SK-N-SH (cell line): Measurements from ENCODE around the gene LRRC75A. TPM values are rescaled to one million over a fixed set of nuclear protein-coding genes. Genes with fewer than 3 reads are reported as not detected.

Experiments used
- CTCF ChIA-PET: fragments of 300-600, 350-600 bp; formaldehyde crosslinking; extraction: SDS; loops from one replicate; lab custom pipeline; 2021; lab: Yijun Ruan, JAX
- POLR2A ChIA-PET: fragments of 350-600 bp; sonication (Branson Sonifier 250); formaldehyde crosslinking; extraction: SDS; loops from one replicate; lab custom pipeline; 2020; ENCODE audit warnings: antibody characterized with exemption, inconsistent platforms; lab: Yijun Ruan, JAX
- DNase-seq: peaks from one replicate; pipeline ENCODE4 v3.0.0; 2012
- H2AFZ ChIP-seq: fragments of 200-600 bp; sonication (generic); 2 replicates; pipeline ENCODE4 v1.8.1; 2016; ENCODE audit warnings: antibody characterized with exemption, mild to moderate bottlenecking, low read depth
- H3F3A ChIP-seq: fragments of 200-600 bp; sonication (generic); replicated peaks from 2 replicates; pipeline ENCODE3; 2016; ENCODE audit warnings: antibody characterized with exemption, mild to moderate bottlenecking; ENCODE audit not compliant: insufficient read depth
- H3K27ac ChIP-seq, 2 experiments: fragments of 200-500 bp in 1 of 2; fragments of 200-600 bp in 1 of 2; sonication (Bioruptor generic) in 1 of 2; sonication (generic), shearing (Covaris generic) in 1 of 2; 2 replicates each; pipeline versions ENCODE4 v1.5.1 to v1.6.1; 2014 to 2016; ENCODE audit warnings: low read depth in 2 of 2, inconsistent platforms in 1 of 2, low read length in 1 of 2, mild to moderate bottlenecking in 1 of 2, mixed read lengths in 1 of 2
- H3K27me3 ChIP-seq: fragments of 200-600 bp; sonication (generic), shearing (Covaris generic); 2 replicates; pipeline ENCODE4 v1.6.1; 2016; ENCODE audit warnings: mixed run types; ENCODE audit not compliant: insufficient read depth
- H3K36me3 ChIP-seq, 2 experiments: fragments of 200-500 bp in 1 of 2; fragments of 200-600 bp in 1 of 2; sonication (Bioruptor generic) in 1 of 2; sonication (generic) in 1 of 2; replicated peaks in 1 of 2; 2 replicates each; pipeline versions ENCODE3 to v1.5.1; 2014 to 2016; ENCODE audit warnings: low read length in 1 of 2, mild to moderate bottlenecking in 1 of 2; ENCODE audit not compliant: insufficient read depth in 2 of 2, control insufficient read depth in 1 of 2
- H3K4me1 ChIP-seq, 2 experiments: fragments of 200-500 bp in 1 of 2; fragments of 200-600 bp in 1 of 2; sonication (Bioruptor generic) in 1 of 2; sonication (generic), shearing (Covaris generic) in 1 of 2; 2 replicates each; pipeline versions ENCODE4 v1.5.1 to v1.6.1; 2014 to 2016; ENCODE audit warnings: low read depth in 1 of 2, low read length in 1 of 2, mixed run types in 1 of 2; ENCODE audit not compliant: insufficient read depth in 2 of 2, control insufficient read depth in 1 of 2
- H3K4me2 ChIP-seq: fragments of 200-600 bp; sonication (generic), shearing (Covaris generic); 2 replicates; pipeline ENCODE4 v1.6.1; 2017; ENCODE audit warnings: mixed run types
- H3K4me3 ChIP-seq, 2 experiments: fragments of 200-500 bp in 1 of 2; fragments of 200-600 bp in 1 of 2; sonication (Bioruptor generic) in 1 of 2; sonication (generic), shearing (Covaris generic) in 1 of 2; 2 replicates each; pipeline versions ENCODE4 v1.5.1 to v1.8.1; 2014 to 2016; ENCODE audit warnings: low read depth in 2 of 2, inconsistent platforms in 1 of 2, low read length in 1 of 2, mild to moderate bottlenecking in 1 of 2, mixed read lengths in 1 of 2, moderate library complexity in 1 of 2
- H3K79me2 ChIP-seq: fragments of 200-600 bp; sonication (generic); 2 replicates; pipeline ENCODE4 v1.8.1; 2017; ENCODE audit warnings: mild to moderate bottlenecking; ENCODE audit not compliant: insufficient read depth
- H3K9ac ChIP-seq: fragments of 200-600 bp; sonication (generic); 2 replicates; pipeline ENCODE4 v1.6.1; 2017; ENCODE audit warnings: mixed run types
- H3K9me2 ChIP-seq: fragments of 200-600 bp; sonication (generic); 2 replicates; pipeline ENCODE4 v1.6.1; 2017; ENCODE audit warnings: mixed run types
- H3K9me3 ChIP-seq: fragments of 200-600 bp; sonication (generic); 2 replicates; pipeline ENCODE4 v1.6.1; 2017; ENCODE audit warnings: mixed run types, mild to moderate bottlenecking, moderate library complexity
- H4K20me1 ChIP-seq: fragments of 200-600 bp; sonication (generic); 2 replicates; pipeline ENCODE4 v1.6.1; 2017; ENCODE audit warnings: mild to moderate bottlenecking, mixed run types; ENCODE audit not compliant: insufficient read depth
- CHD2 ChIP-seq: fragments of 150-350 bp; IDR thresholded peaks from 2 replicates; pipeline ENCODE4 v1.6.1; 2018; ENCODE audit warnings: low read length; ENCODE audit not compliant: partially characterized antibody
- ELF1 ChIP-seq: IDR thresholded peaks from 2 replicates; pipeline ENCODE4 v1.4.0; 2012
- EP300 ChIP-seq, 2 experiments: IDR thresholded peaks; 2 replicates each; pipeline versions ENCODE4 v1.4.0 to v1.6.1; 2012; ENCODE audit warnings: borderline replicate concordance in 1 of 2, low read depth in 1 of 2, low read length in 1 of 2
- EZH2phosphoT487 ChIP-seq: fragments of 200-600 bp; sonication (generic); IDR thresholded peaks from 2 replicates; pipeline ENCODE4 v1.6.1; 2017; ENCODE audit warnings: low read depth, mixed run types, mild to moderate bottlenecking, antibody characterized with exemption, moderate library complexity, borderline replicate concordance
- FOSL2 ChIP-seq: IDR thresholded peaks from 2 replicates; pipeline ENCODE4 v1.4.0; 2012; ENCODE audit warnings: low read depth, mild to moderate bottlenecking, moderate library complexity, borderline replicate concordance
- FOXJ3 ChIP-seq: sonication (generic); formaldehyde crosslinking; IDR thresholded peaks from 2 replicates; pipeline ENCODE4 v1.5.1; 2020; ENCODE audit warnings: mild to moderate bottlenecking, missing genetic modification reagents
- GABPA ChIP-seq: IDR thresholded peaks from 2 replicates; pipeline ENCODE4 v1.4.0; 2012; ENCODE audit warnings: low read depth, mild to moderate bottlenecking
- JUND ChIP-seq: IDR thresholded peaks from 2 replicates; pipeline ENCODE4 v1.4.0; 2012
- NFIC ChIP-seq: IDR thresholded peaks from 2 replicates; pipeline ENCODE4 v1.4.0; 2012; ENCODE audit warnings: borderline replicate concordance
- NRF1 ChIP-seq: IDR thresholded peaks from 2 replicates; pipeline ENCODE4 v1.6.1; 2012; ENCODE audit warnings: low read depth, mild to moderate bottlenecking, low read length
- POLR2AphosphoS5 ChIP-seq: IDR thresholded peaks from 2 replicates; pipeline ENCODE4 v1.6.1; 2012; ENCODE audit warnings: low read depth, low read length
- RAD21 ChIP-seq: IDR thresholded peaks from 2 replicates; pipeline ENCODE4 v1.6.1; 2012; ENCODE audit warnings: mild to moderate bottlenecking, low read length
- REST ChIP-seq: IDR thresholded peaks from 2 replicates; pipeline ENCODE4 v1.6.1; 2012; ENCODE audit warnings: mild to moderate bottlenecking, low read depth, low read length, moderate library complexity
- SMC3 ChIP-seq: IDR thresholded peaks from 2 replicates; pipeline ENCODE4 v1.6.1; 2012; ENCODE audit warnings: low read depth, low read length, improper control_type of control experiment
- TCF12 ChIP-seq: IDR thresholded peaks from 2 replicates; pipeline ENCODE4 v1.4.0; 2012
- TEAD4 ChIP-seq: IDR thresholded peaks from 2 replicates; pipeline ENCODE4 v1.4.0; 2012; ENCODE audit warnings: mild to moderate bottlenecking, borderline replicate concordance; ENCODE audit not compliant: insufficient read depth
- USF2 ChIP-seq: fragments of 150-350 bp; IDR thresholded peaks from 2 replicates; pipeline ENCODE4 v1.6.1; 2017; ENCODE audit warnings: antibody characterized with exemption, low read length, low read depth, borderline replicate concordance
- YY1 ChIP-seq: IDR thresholded peaks from 2 replicates; pipeline ENCODE4 v1.4.0; 2012; ENCODE audit warnings: low read depth, mild to moderate bottlenecking
- ZBTB33 ChIP-seq: IDR thresholded peaks from 2 replicates; pipeline ENCODE4 v1.4.0; 2012; ENCODE audit warnings: low read depth, borderline replicate concordance
- WGBS: methylation state at CpG from one replicate; pipeline ENCODE4 v1.1.6; 2017; ENCODE audit warnings: low lambda C conversion rate; 5-methylcytosine and 5-hydroxymethylcytosine counted together
- polyA plus RNA-seq, 3 experiments: library from polyadenylated mRNA; depleted of rRNA; stranded (reverse); fragments of >200 nt; gene quantifications; 2 replicates each; pipeline ENCODE4 v1.2.3, GENCODE V29; 2012

Gene LRRC75A
- polyA plus RNA-seq, 1 of the 3 experiments (the other 2 are of a cell fraction) = 1.2 TPM

- TF ChIP-seq EP300 (IDR thresholded peaks at IDR 0.05; ENCODE audit: borderline replicate concordance in 1 of 2, low read depth in 1 of 2, low read length in 1 of 2) (no peak), TEAD4 (no peak), JUND (no peak), NRF1 (no peak), USF2 (no peak), ELF1 (no peak), EZH2phosphoT487 (no peak), FOSL2 (no peak), FOXJ3 (no peak), SMC3 (no peak), RAD21 (no peak), YY1 (no peak), REST (no peak)
- CTCF ChIA-PET = no interaction called here
- 70% methylated on average over 4 of the region's 5 CpGs for WGBS
- peaks cover 0 to 7% of the 10 kb centered on the region in 2 experiments; a peak in 1 of 4 replicates for H3K4me1 ChIP-seq
- no peaks in the 10 kb centered on the region for H3K27me3 ChIP-seq
- H4K20me1 ChIP-seq = no peaks in the 10 kb centered on the region
- H2AFZ ChIP-seq = no peak overlapping the region
- no peak overlapping the region for H3K4me2 ChIP-seq
- no peaks in the 10 kb centered on the region for H3K9me3 ChIP-seq
- H3K4me3 ChIP-seq = no peak overlapping the region
- POLR2A ChIA-PET = no interaction called here
- H3K9me2 ChIP-seq = no peaks in the 10 kb centered on the region
- no peaks in the 10 kb centered on the region for H3K36me3 ChIP-seq
- no peak for DNase-seq
- no peak overlapping the region for H3K9ac ChIP-seq
- no peaks in the 10 kb centered on the region for H3K79me2 ChIP-seq
- no peak overlapping the region for H3K27ac ChIP-seq
- H3F3A ChIP-seq = no peaks in the 10 kb centered on the region
These were observed 58.5 kb downstream of the LRRC75A start for GRCh38 chr17:16433514-16433913.

GRCh38 chr17:16432017-16432416 lies 60.0 kb downstream of the LRRC75A start:
- CTCF ChIA-PET = interaction anchor here (1.4 kb wide), 1 partner anchor 9 kb away, joined by 4 read pairs; no protein-coding TSS in a partner anchor
- DNase-seq = no peak
- no peak overlapping the region for H3K4me2 ChIP-seq
- H3K36me3 ChIP-seq = no peaks in the 10 kb centered on the region
- H3K4me3 ChIP-seq = no peak overlapping the region
- H3K27ac ChIP-seq = no peak overlapping the region
- 89% methylated on average over 9 of the region's 15 CpGs for WGBS
- H3K27me3 ChIP-seq = no peaks in the 10 kb centered on the region
- no peak overlapping the region for H2AFZ ChIP-seq
- POLR2A ChIA-PET = no interaction called here
- no peaks in the 10 kb centered on the region for H3K9me3 ChIP-seq
- no peaks in the 10 kb centered on the region for H3K9me2 ChIP-seq
- H3K79me2 ChIP-seq = no peaks in the 10 kb centered on the region
- no peaks in the 10 kb centered on the region for H4K20me1 ChIP-seq
- no peaks in the 10 kb centered on the region for H3F3A ChIP-seq
- H3K4me1 ChIP-seq = peaks cover 0 to 6% of the 10 kb centered on the region in 2 experiments; a peak in 1 of 4 replicates
- no peak overlapping the region for H3K9ac ChIP-seq
- TF ChIP-seq TCF12 (no peak), NRF1 (no peak), SMC3 (no peak), TEAD4 (no peak), POLR2AphosphoS5 (no peak), CHD2 (no peak), ZBTB33 (no peak), GABPA (no peak), REST (no peak), NFIC (no peak)
